H9 (cell line): ENCODE results near the gene CHI3L2. TPM values are rescaled to one million over a fixed set of nuclear protein-coding genes. Genes with fewer than 3 reads are reported as not detected.

Source experiments
- DNase-seq: peaks from one replicate; pipeline ENCODE4 v3.0.0-alpha.2; 2017
- H2AFZ ChIP-seq: one replicate; pipeline ENCODE4 v1.6.1; 2013; ENCODE audit warnings: mild to moderate bottlenecking, low read length, control low read depth, moderate library complexity
- H2AK5ac ChIP-seq: 2 replicates; pipeline ENCODE4 v1.6.1; 2013; ENCODE audit warnings: low read length, control low read depth, mixed read lengths; ENCODE audit not compliant: insufficient read length
- H2BK120ac ChIP-seq: one replicate; pipeline ENCODE4 v1.6.1; 2013; ENCODE audit warnings: low read depth, mild to moderate bottlenecking, low read length, control low read depth, inconsistent platforms; ENCODE audit not compliant: poor library complexity, severe bottlenecking
- H2BK12ac ChIP-seq: 2 replicates; pipeline ENCODE4 v1.6.1; 2013; ENCODE audit warnings: low read length, control low read depth, mixed read lengths, low read depth; ENCODE audit not compliant: insufficient read length
- H2BK15ac ChIP-seq: 2 replicates; pipeline ENCODE4 v1.6.1; 2013; ENCODE audit warnings: low read depth, low read length, control low read depth
- H2BK20ac ChIP-seq: one replicate; pipeline ENCODE4 v1.6.1; 2013; ENCODE audit warnings: low read depth, mild to moderate bottlenecking, low read length, control low read depth, inconsistent platforms; ENCODE audit not compliant: poor library complexity, severe bottlenecking
- H2BK5ac ChIP-seq: 2 replicates; pipeline ENCODE4 v1.6.1; 2013; ENCODE audit warnings: low read length, control low read depth, mixed read lengths; ENCODE audit not compliant: insufficient read length
- H3K14ac ChIP-seq: 2 replicates; pipeline ENCODE4 v1.6.1; 2013; ENCODE audit warnings: low read length, control low read depth; ENCODE audit not compliant: insufficient read depth
- H3K18ac ChIP-seq: 2 replicates; pipeline ENCODE4 v1.6.1; 2013; ENCODE audit warnings: low read depth, mild to moderate bottlenecking, mixed read lengths, low read length, control low read depth; ENCODE audit not compliant: insufficient read length
- H3K23ac ChIP-seq: 2 replicates; pipeline ENCODE4 v1.6.1; 2013; ENCODE audit warnings: low read length, control low read depth, mixed read lengths, low read depth; ENCODE audit not compliant: insufficient read length
- H3K23me2 ChIP-seq: 2 replicates; pipeline ENCODE4 v1.6.1; 2013; ENCODE audit warnings: low read depth, mild to moderate bottlenecking, mixed read lengths, low read length, control low read depth; ENCODE audit not compliant: insufficient read length, poor library complexity, severe bottlenecking
- H3K27ac ChIP-seq: 2 replicates; pipeline ENCODE4 v1.5.1; 2013; ENCODE audit warnings: low read length, control low read depth, mixed read lengths, low read depth; ENCODE audit not compliant: insufficient read length
- H3K27me3 ChIP-seq: 2 replicates; pipeline ENCODE4 v1.6.1; 2013; ENCODE audit warnings: low read length, control low read depth, inconsistent platforms; ENCODE audit not compliant: insufficient read depth
- H3K4ac ChIP-seq: 2 replicates; pipeline ENCODE4 v1.6.1; 2013; ENCODE audit warnings: low read depth, mild to moderate bottlenecking, control low read depth, inconsistent platforms, low read length, moderate library complexity
- H3K4me1 ChIP-seq: 2 replicates; pipeline ENCODE4 v1.6.1; 2013; ENCODE audit warnings: low read length, control low read depth, inconsistent platforms; ENCODE audit not compliant: insufficient read depth
- H3K4me2 ChIP-seq: 2 replicates; pipeline ENCODE4 v1.6.1; 2013; ENCODE audit warnings: low read length, control low read depth, mixed read lengths; ENCODE audit not compliant: insufficient read length, insufficient read depth
- H3K56ac ChIP-seq: 2 replicates; pipeline ENCODE4 v1.6.1; 2013; ENCODE audit warnings: low read depth, mild to moderate bottlenecking, mixed read lengths, low read length, control low read depth; ENCODE audit not compliant: insufficient read length
- H3K79me1 ChIP-seq: 2 replicates; pipeline ENCODE4 v1.6.1; 2013; ENCODE audit warnings: low read depth, mild to moderate bottlenecking, moderate library complexity, low read length, control low read depth, inconsistent platforms; ENCODE audit not compliant: insufficient read depth, poor library complexity, severe bottlenecking
- H3K79me2 ChIP-seq: 2 replicates; pipeline ENCODE4 v1.6.1; 2013; ENCODE audit warnings: low read length, control low read depth, inconsistent platforms; ENCODE audit not compliant: insufficient read depth
- H3K9ac ChIP-seq: 2 replicates; pipeline ENCODE4 v1.6.1; 2013; ENCODE audit warnings: low read length, control low read depth, mixed read lengths; ENCODE audit not compliant: insufficient read length; ENCODE audit errors: extremely low read depth
- H3K9me3 ChIP-seq: one replicate; pipeline ENCODE4 v1.6.1; 2013; ENCODE audit warnings: low read depth, low read length, inconsistent platforms; ENCODE audit not compliant: control insufficient read depth
- H3T11ph ChIP-seq: one replicate; pipeline ENCODE4 v1.6.1; 2013; ENCODE audit warnings: mild to moderate bottlenecking, low read length, control low read depth, inconsistent platforms
- H4K20me1 ChIP-seq: one replicate; pipeline ENCODE4 v1.6.1; 2013; ENCODE audit not compliant: control insufficient read depth, insufficient read length, insufficient read depth
- H4K5ac ChIP-seq: 2 replicates; pipeline ENCODE4 v1.6.1; 2013; ENCODE audit warnings: low read depth, mild to moderate bottlenecking, mixed read lengths, low read length, control low read depth; ENCODE audit not compliant: insufficient read length
- H4K8ac ChIP-seq: replicated peaks from 2 replicates; pipeline ENCODE4 v1.6.1; 2013; ENCODE audit warnings: low read length, control low read depth, mixed read lengths, low read depth; ENCODE audit not compliant: insufficient read length
- H4K91ac ChIP-seq: 2 replicates; pipeline ENCODE4 v1.6.1; 2013; ENCODE audit warnings: low read depth, mild to moderate bottlenecking, moderate library complexity, mixed read lengths, low read length, control low read depth; ENCODE audit not compliant: insufficient read length
- H3K27ac Mint-ChIP-seq, 3 experiments: 2 replicates in 2 of 3; 3 replicates in 1 of 3; pipeline ENCODE4 v1.8.0; 2020 to 2021; ENCODE audit warnings: mixed read lengths in 3 of 3, mild to moderate bottlenecking in 1 of 3, moderate library complexity in 1 of 3
- H3K27me3 Mint-ChIP-seq: 2 replicates; pipeline ENCODE4 v1.8.0; 2021; ENCODE audit warnings: low read depth, mild to moderate bottlenecking, moderate library complexity, mixed read lengths
- H3K36me3 Mint-ChIP-seq, 3 experiments: 2 replicates in 2 of 3; 3 replicates in 1 of 3; pipeline ENCODE4 v1.8.0; 2020 to 2021; ENCODE audit warnings: low read depth in 3 of 3, mixed read lengths in 3 of 3; ENCODE audit not compliant: insufficient read depth in 1 of 3
- H3K4me1 Mint-ChIP-seq, 2 experiments: 2 replicates each; pipeline ENCODE4 v1.8.0; 2020; ENCODE audit warnings: mixed read lengths in 2 of 2
- H3K4me3 Mint-ChIP-seq, 2 experiments: 2 replicates in 1 of 2; 3 replicates in 1 of 2; pipeline ENCODE4 v1.8.0; 2020 to 2021; ENCODE audit warnings: mild to moderate bottlenecking in 2 of 2, mixed read lengths in 2 of 2, moderate library complexity in 1 of 2
- H3K9me3 Mint-ChIP-seq, 2 experiments: 2 replicates in 1 of 2; 3 replicates in 1 of 2; pipeline ENCODE4 v1.8.0; 2020; ENCODE audit warnings: mild to moderate bottlenecking in 2 of 2, mixed read lengths in 2 of 2, moderate library complexity in 1 of 2
- CTCF ChIP-seq: fragments of 200-600 bp; sonication (generic); conservative IDR thresholded peaks from 3 replicates; pipeline ENCODE4 v1.8.0; 2021; ENCODE audit warnings: antibody characterized with exemption, mild to moderate bottlenecking
- WGBS: extraction: QIAGEN DNeasy Blood & Tissue Kit; methylation state at CpG from one replicate; pipeline ENCODE4 v1.1.7; 2013; ENCODE audit warnings: missing lambda C conversion rate, low lambda C conversion rate, mixed read lengths; ENCODE audit not compliant: insufficient read length; ENCODE audit errors: extremely low coverage; 5-methylcytosine and 5-hydroxymethylcytosine counted together
- total RNA-seq: library from RNA; stranded (reverse); gene quantifications from 2 replicates; pipeline ENCODE4 v1.2.1, GENCODE V29; 2021

The CHI3L2 gene
- total RNA-seq, 1 experiment from 2014 or later: not detected

GRCh38 chr1:111286912-111287311, 59.4 kb downstream of the CHI3L2 start:
- Mint-ChIP-seq H3K27me3 (no peaks in the 10 kb centered on the region), H3K4me1 (no peaks in the 10 kb centered on the region), H3K36me3 (no peaks in the 10 kb centered on the region), H3K9me3 (no peaks in the 10 kb centered on the region), H3K4me3 (no peak overlapping the region), H3K27ac (no peak overlapping the region)
- H2BK120ac ChIP-seq: no peak overlapping the region
- no peak overlapping the region for H4K5ac ChIP-seq
- no peaks in the 10 kb centered on the region for H3K9me3 ChIP-seq
- no peak overlapping the region for H3K23ac ChIP-seq
- H3K27ac ChIP-seq: no peak overlapping the region
- H3K79me1 ChIP-seq: no peaks in the 10 kb centered on the region
- H2AFZ ChIP-seq: no peak overlapping the region
- no peaks in the 10 kb centered on the region for H3K4me1 ChIP-seq
- H3K56ac ChIP-seq: no peak overlapping the region
- DNase-seq: no peak
- H3T11ph ChIP-seq: no peak overlapping the region
- H2BK20ac ChIP-seq: no peak overlapping the region
- H2AK5ac ChIP-seq: no peak overlapping the region
- H2BK15ac ChIP-seq: no peak overlapping the region
- no peak overlapping the region for H4K8ac ChIP-seq
- H2BK12ac ChIP-seq: no peak overlapping the region
- no peak overlapping the region for H4K91ac ChIP-seq
- no peak overlapping the region for H3K9ac ChIP-seq
- no CpG with 5 or more reads among the region's 1 CpG for WGBS
- H3K14ac ChIP-seq: no peak overlapping the region
- no peak for TF ChIP-seq CTCF
- H3K23me2 ChIP-seq: no peaks in the 10 kb centered on the region
- no peak overlapping the region for H2BK5ac ChIP-seq
- no peaks in the 10 kb centered on the region for H3K79me2 ChIP-seq
- H4K20me1 ChIP-seq: no peaks in the 10 kb centered on the region
- H3K18ac ChIP-seq: no peak overlapping the region
- H3K4me2 ChIP-seq: no peak overlapping the region
- H3K27me3 ChIP-seq: no peaks in the 10 kb centered on the region
- no peak overlapping the region for H3K4ac ChIP-seq
